ENCODE data around the gene TRAF3. TPM values are rescaled to one million over a fixed set of nuclear protein-coding genes. Genes with fewer than 3 reads are reported as not detected.

Gene TRAF3
- total and polyA plus RNA-seq, 4 donors, result 3.4 to 32.6 (median 11.5) TPM

DNA sequence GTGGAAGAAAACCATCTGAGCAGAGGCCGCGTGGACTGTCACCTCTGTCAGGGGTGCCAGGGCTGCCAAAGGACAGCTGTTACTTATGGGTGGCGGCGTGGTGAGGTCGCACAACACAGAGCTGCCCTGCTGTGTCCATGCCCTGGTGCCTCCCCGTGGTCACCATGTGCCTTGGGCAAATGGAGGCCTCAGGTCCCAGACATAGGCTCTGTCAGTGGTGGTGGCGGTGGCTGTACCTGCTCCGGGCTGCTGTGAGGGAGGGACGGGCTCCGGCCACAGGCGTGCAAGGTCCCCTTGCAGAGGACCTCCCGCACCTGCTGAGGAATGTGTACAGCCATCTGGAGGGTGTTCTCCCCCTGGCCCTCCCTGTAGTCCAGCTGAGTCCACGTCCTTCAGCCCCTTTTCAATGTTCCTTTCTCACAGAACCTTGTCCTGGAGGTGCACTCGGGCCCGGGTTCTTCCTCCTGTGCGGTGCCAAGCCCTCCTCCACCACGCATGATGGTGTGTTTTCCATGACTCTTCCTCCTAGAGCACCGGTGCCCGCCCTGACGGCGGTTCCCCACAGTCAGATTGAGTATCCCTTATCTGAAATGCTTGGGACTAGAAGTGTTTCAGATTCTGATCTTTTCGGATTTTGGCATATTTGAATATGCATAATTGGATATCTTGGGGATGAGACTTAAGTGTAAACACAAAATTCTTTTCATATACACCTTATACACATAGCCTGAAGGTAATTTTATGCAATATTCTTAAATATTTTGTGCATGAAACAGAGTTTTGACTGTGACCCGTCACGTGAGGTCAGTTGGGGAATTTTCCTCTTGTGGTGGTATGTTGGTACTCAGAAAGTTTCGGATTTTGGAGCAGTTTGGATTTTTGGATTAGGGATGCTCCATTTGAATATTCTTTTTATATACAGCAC is 49.8 kb downstream of the TRAF3 start:
- H3K4me1 ChIP-seq (ENCODE audit: control insufficient read depth in 1 of 2, insufficient read depth in 2 of 2, low read length in 2 of 2), result no peaks in the 10 kb centered on the region
- H3K9me3 ChIP-seq (ENCODE audit: control insufficient read depth, low read length), result no peaks in the 10 kb centered on the region
- ATAC-seq (ENCODE audit: low FRiP score), result no peak
- no peaks in the 10 kb centered on the region for H3K36me3 ChIP-seq (ENCODE audit: control insufficient read depth in 1 of 2, insufficient read depth in 2 of 2, low read length in 1 of 2)
- no peak overlapping the region for H3K4me3 ChIP-seq (ENCODE audit: low read length in 2 of 2)
- no peak overlapping the region for H3K27ac ChIP-seq (ENCODE audit: low read depth in 1 of 2, low read length in 2 of 2)
- H3K27me3 ChIP-seq (ENCODE audit: control insufficient read depth in 1 of 2, insufficient read depth in 2 of 2, low read length in 1 of 2), result no peaks in the 10 kb centered on the region
- no peak for DNase-seq
- WGBS, 2 donors, result 95% methylated on average over 25 of the region's 25 CpGs
- intact Hi-C loops (cut with DNase I), result no loop called here

DNA sequence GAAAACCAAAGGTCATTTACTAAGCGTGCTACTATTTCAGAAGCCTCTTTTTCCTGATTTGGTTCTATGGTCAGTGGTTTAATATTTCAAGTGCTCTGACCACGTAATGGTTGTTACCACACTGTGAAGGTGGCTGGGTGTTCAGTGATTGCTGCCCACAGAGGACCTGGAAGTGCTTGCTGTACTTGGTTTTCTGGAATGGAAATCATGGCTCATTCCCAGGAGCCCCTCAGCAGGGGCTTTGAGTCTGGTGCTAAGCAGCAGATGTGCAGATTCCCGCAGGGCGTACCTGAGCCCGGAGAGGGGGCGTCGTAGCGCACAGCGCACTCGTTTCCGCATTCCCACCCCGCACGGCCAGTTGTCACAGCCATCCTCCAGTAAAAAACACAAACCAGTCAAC is 50.5 kb downstream of the TRAF3 start:
- 67 to 75% methylated on average over 13 of the region's 13 CpGs for WGBS, 2 donors
- H3K4me3 ChIP-seq (ENCODE audit: low read length in 2 of 2), result no peak overlapping the region
- no peaks in the 10 kb centered on the region for H3K9me3 ChIP-seq (ENCODE audit: control insufficient read depth, low read length)
- DNase-seq (no peak), ATAC-seq (ENCODE audit: low FRiP score) (no peak)
- H3K27ac ChIP-seq (ENCODE audit: low read depth in 1 of 2, low read length in 2 of 2), result no peak overlapping the region
- no peaks in the 10 kb centered on the region for H3K27me3 ChIP-seq (ENCODE audit: control insufficient read depth in 1 of 2, insufficient read depth in 2 of 2, low read length in 1 of 2)
- no peaks in the 10 kb centered on the region for H3K4me1 ChIP-seq (ENCODE audit: control insufficient read depth in 1 of 2, insufficient read depth in 2 of 2, low read length in 2 of 2)
- intact Hi-C loops (cut with DNase I), result no loop called here
- H3K36me3 ChIP-seq (ENCODE audit: control insufficient read depth in 1 of 2, insufficient read depth in 2 of 2, low read length in 1 of 2), result no peaks in the 10 kb centered on the region

DNA sequence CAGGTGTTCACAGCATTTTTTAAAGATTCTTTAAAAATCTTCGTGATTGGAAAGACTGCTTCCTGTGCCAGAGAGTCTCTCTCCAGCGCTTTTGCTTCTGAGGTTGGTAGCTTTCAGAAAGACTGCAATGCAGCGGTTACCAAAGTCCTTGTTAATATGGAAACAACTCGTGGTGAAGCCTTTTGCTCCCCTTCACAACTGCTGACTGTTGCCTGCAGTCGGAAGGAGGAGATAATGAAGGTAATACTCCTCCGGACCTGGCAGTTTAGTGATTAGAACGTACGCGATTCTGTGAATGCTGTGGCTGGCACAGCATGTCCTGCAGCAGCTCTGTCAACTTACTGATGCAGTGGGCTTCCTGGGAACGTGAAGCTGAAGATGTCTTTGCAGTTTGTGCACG is 50.9 kb downstream of the TRAF3 start:
- Histone ChIP-seq H3K4me1 (ENCODE audit: control insufficient read depth in 1 of 2, insufficient read depth in 2 of 2, low read length in 2 of 2) (no peaks in the 10 kb centered on the region), H3K9me3 (ENCODE audit: control insufficient read depth, low read length) (no peaks in the 10 kb centered on the region), H3K4me3 (ENCODE audit: low read length in 2 of 2) (no peak overlapping the region), H3K27me3 (ENCODE audit: control insufficient read depth in 1 of 2, insufficient read depth in 2 of 2, low read length in 1 of 2) (no peaks in the 10 kb centered on the region), H3K27ac (ENCODE audit: low read depth in 1 of 2, low read length in 2 of 2) (no peak overlapping the region), H3K36me3 (ENCODE audit: control insufficient read depth in 1 of 2, insufficient read depth in 2 of 2, low read length in 1 of 2) (no peaks in the 10 kb centered on the region)
- no peak for DNase-seq
- ATAC-seq (ENCODE audit: low FRiP score), result no peak
- intact Hi-C loops (cut with DNase I), result no loop called here
- 66 to 68% methylated on average over 11 of the region's 11 CpGs for WGBS, 2 donors

DNA sequence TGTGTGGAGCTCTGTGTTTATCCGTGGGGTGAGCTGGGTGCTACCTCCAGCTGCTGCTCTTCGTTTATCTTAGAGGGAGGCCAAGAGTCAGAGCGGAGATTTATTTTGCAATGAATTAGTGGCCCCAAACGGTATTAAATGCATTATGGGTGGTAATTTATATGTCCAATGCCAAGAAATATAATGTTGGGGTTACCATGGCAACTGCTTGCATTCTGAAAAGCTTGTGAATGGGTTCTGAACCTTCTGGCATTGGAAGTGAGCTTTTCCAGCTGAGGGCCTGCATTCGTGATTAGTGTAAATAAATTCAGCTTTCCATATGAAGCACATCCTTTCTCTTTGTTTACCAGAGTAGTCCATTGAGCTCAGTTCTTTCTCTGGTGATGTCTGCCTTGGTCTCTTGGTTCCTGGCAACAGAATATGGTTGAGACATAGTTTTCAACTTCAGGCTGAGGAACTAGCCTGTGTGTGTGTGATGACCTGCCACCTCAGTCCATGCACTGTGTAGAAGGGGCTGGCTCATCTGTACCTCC is 51.8 kb downstream of the TRAF3 start:
- H3K27me3 ChIP-seq (ENCODE audit: control insufficient read depth in 1 of 2, insufficient read depth in 2 of 2, low read length in 1 of 2), result no peaks in the 10 kb centered on the region
- no peaks in the 10 kb centered on the region for H3K4me1 ChIP-seq (ENCODE audit: control insufficient read depth in 1 of 2, insufficient read depth in 2 of 2, low read length in 2 of 2)
- no peak for ATAC-seq (ENCODE audit: low FRiP score)
- no peak overlapping the region for H3K4me3 ChIP-seq (ENCODE audit: low read length in 2 of 2)
- no peaks in the 10 kb centered on the region for H3K9me3 ChIP-seq (ENCODE audit: control insufficient read depth, low read length)
- H3K36me3 ChIP-seq (ENCODE audit: control insufficient read depth in 1 of 2, insufficient read depth in 2 of 2, low read length in 1 of 2), result no peaks in the 10 kb centered on the region
- intact Hi-C loops (cut with DNase I), result no loop called here
- WGBS, 2 donors, result 62 to 65% methylated on average over 5 of the region's 5 CpGs
- DNase-seq, result no peak
- no peak overlapping the region for H3K27ac ChIP-seq (ENCODE audit: low read depth in 1 of 2, low read length in 2 of 2)

DNA sequence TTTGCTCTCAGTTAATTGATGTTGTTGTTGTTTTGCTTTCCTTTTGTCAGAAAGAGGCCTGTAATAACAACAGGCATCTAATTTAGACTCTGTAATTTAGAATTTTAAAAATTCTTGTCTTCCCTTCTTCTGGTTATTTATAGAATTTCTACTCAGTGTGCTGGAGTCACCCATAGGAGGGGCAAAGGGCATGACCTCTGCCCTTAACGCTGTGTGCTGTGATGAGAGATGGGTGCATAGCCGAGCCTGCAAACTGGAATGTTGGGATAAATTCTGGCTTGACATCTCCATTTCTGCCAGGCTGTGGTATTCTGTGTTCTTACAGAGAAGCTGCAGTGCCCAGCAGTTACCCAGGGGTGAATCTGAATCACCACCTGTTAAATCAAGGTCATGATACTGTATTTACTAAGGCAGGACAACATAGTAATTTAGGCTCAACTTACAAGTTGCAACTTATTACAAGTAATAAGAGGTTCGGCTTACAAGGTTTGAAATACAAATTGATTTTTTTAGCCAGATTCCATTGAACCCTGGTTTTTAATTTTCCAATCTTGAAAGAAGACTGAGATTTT is 53.3 kb downstream of the TRAF3 start:
- Histone ChIP-seq H3K27me3 (ENCODE audit: control insufficient read depth in 1 of 2, insufficient read depth in 2 of 2, low read length in 1 of 2) (no peaks in the 10 kb centered on the region), H3K4me3 (ENCODE audit: low read length in 2 of 2) (no peak overlapping the region), H3K4me1 (ENCODE audit: control insufficient read depth in 1 of 2, insufficient read depth in 2 of 2, low read length in 2 of 2) (no peaks in the 10 kb centered on the region), H3K27ac (ENCODE audit: low read depth in 1 of 2, low read length in 2 of 2) (no peak overlapping the region), H3K9me3 (ENCODE audit: control insufficient read depth, low read length) (no peaks in the 10 kb centered on the region), H3K36me3 (ENCODE audit: control insufficient read depth in 1 of 2, insufficient read depth in 2 of 2, low read length in 1 of 2) (no peaks in the 10 kb centered on the region)
- 90 to 94% methylated on average over 3 of the region's 3 CpGs for WGBS, 2 donors
- DNase-seq, result no peak
- intact Hi-C loops (cut with DNase I), result no loop called here
- no peak for ATAC-seq (ENCODE audit: low FRiP score)

DNA sequence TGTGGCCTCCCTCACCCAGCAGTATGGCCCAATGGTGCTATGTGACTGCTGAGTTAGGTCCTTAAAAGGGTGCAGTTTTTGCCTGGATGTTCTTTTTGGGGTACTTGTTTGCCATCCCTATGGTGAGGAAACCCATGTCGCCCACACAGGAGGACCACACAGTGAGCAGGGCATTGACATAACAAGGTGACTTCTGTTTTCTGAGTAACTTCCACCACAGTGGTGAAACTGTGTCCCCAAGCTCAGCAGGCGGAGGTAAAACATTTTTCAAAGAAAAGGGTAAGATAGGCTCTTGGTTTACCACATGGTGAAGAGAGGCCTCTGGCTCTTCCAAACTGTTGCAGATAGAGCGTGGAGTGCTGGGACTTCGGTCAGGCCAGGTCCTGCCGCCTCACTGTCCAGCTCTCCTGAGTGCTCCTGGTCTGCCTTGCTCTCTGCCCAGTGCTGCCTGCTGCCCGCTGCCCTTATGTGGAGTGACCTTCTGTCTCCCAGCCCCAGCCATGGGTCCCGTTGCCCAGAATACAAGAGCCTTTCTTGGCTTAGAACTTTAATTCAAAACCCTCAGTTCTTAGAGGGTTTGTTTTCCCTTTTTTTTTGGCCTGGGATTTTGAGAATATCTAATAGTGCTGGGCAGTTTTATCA is 54.0 kb downstream of the TRAF3 start:
- WGBS, 2 donors, result 85 to 88% methylated on average over 7 of the region's 7 CpGs
- Histone ChIP-seq H3K27ac (ENCODE audit: low read depth in 1 of 2, low read length in 2 of 2) (no peak overlapping the region), H3K36me3 (ENCODE audit: control insufficient read depth in 1 of 2, insufficient read depth in 2 of 2, low read length in 1 of 2) (no peaks in the 10 kb centered on the region), H3K4me3 (ENCODE audit: low read length in 2 of 2) (no peak overlapping the region), H3K27me3 (ENCODE audit: control insufficient read depth in 1 of 2, insufficient read depth in 2 of 2, low read length in 1 of 2) (no peaks in the 10 kb centered on the region), H3K4me1 (ENCODE audit: control insufficient read depth in 1 of 2, insufficient read depth in 2 of 2, low read length in 2 of 2) (no peaks in the 10 kb centered on the region), H3K9me3 (ENCODE audit: control insufficient read depth, low read length) (no peaks in the 10 kb centered on the region)
- intact Hi-C loops (cut with DNase I), result no loop called here
- DNase-seq (no peak), ATAC-seq (ENCODE audit: low FRiP score) (no peak)

DNA sequence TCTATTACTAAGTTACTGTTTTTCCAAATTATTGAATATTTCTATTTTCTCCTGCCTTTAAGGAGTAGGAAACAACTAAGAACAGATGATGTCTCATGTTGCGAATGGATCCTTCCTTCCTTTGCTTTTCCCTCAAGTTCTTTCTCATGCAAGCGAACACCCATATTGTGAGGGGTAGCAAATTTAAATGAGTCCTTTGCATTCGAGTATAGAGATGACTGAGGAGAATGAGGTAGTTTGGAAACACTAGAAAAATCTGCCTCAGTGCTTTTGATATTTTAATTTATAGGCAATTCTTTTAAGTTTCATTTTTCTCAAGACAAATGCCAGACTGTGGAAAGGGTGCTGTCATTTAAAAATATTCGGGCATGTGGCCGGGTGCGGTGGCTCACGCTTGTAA is 56.1 kb downstream of the TRAF3 start:
- WGBS, 2 donors, result 94 to 96% methylated on average over 7 of the region's 7 CpGs

DNA sequence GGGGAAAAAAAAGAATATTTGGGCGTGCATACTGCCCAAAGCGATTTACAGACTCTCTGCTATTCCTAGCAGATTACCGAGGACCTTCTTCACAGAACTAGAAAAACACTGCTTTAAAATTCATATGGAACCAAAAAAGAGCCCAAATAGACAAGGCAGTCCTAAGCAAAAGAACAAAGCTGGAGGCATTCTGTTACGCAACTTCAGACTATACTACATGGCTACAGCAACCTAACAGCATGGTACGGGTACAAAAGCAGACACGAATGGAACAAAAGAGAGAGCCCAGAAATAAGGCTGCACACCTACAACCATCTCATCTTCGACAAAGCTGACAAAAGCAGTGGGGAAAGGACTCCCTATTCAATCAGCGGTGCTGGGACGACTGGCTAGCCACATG is 56.7 kb downstream of the TRAF3 start:
- Histone ChIP-seq H3K27me3 (ENCODE audit: control insufficient read depth in 1 of 2, insufficient read depth in 2 of 2, low read length in 1 of 2) (no peaks in the 10 kb centered on the region), H3K27ac (ENCODE audit: low read depth in 1 of 2, low read length in 2 of 2) (no peak overlapping the region), H3K9me3 (ENCODE audit: control insufficient read depth, low read length) (no peaks in the 10 kb centered on the region), H3K36me3 (ENCODE audit: control insufficient read depth in 1 of 2, insufficient read depth in 2 of 2, low read length in 1 of 2) (no peaks in the 10 kb centered on the region), H3K4me3 (ENCODE audit: low read length in 2 of 2) (no peak overlapping the region), H3K4me1 (ENCODE audit: control insufficient read depth in 1 of 2, insufficient read depth in 2 of 2, low read length in 2 of 2) (no peaks in the 10 kb centered on the region)
- WGBS, 2 donors, result 98% methylated on average over 9 of the region's 9 CpGs
- ATAC-seq (ENCODE audit: low FRiP score), result no peak
- intact Hi-C loops (cut with DNase I), result no loop called here
- no peak for DNase-seq

More for the DNA sequence above, 56.1 kb downstream of the TRAF3 start:
- Histone ChIP-seq H3K36me3 (ENCODE audit: control insufficient read depth in 1 of 2, insufficient read depth in 2 of 2, low read length in 1 of 2) (no peaks in the 10 kb centered on the region), H3K4me1 (ENCODE audit: control insufficient read depth in 1 of 2, insufficient read depth in 2 of 2, low read length in 2 of 2) (no peaks in the 10 kb centered on the region), H3K27me3 (ENCODE audit: control insufficient read depth in 1 of 2, insufficient read depth in 2 of 2, low read length in 1 of 2) (no peaks in the 10 kb centered on the region), H3K27ac (ENCODE audit: low read depth in 1 of 2, low read length in 2 of 2) (no peak overlapping the region), H3K4me3 (ENCODE audit: low read length in 2 of 2) (no peak overlapping the region), H3K9me3 (ENCODE audit: control insufficient read depth, low read length) (no peaks in the 10 kb centered on the region)
- intact Hi-C loops (cut with DNase I), result no loop called here
- ATAC-seq (ENCODE audit: low FRiP score) (no peak), DNase-seq (no peak)

Data from aorta (tissue), 5 donors.